Tibial nerve (tissue), 4 donors: ENCODE results near the gene KCNK3.

Experiments
- EP300 ChIP-seq, 2 donors: sonication (generic); formaldehyde crosslinking; IDR thresholded peaks; one replicate each; pipeline ENCODE4 v1.6.1; 2017; ENCODE audit warnings: antibody characterized with exemption in 2 of 2, mild to moderate bottlenecking in 1 of 2
- TF ChIP-seq, protein P1 (sequence below), 5 experiments: fragments of 200-600 bp in 3 of 5; fragments of 450-650 bp in 2 of 5; sonication (generic) in 3 of 5; IDR thresholded peaks; one replicate each; pipeline ENCODE4 v1.5.1; 2016 to 2019; ENCODE audit warnings: antibody characterized with exemption in 5 of 5, mild to moderate bottlenecking in 3 of 5, moderate library complexity in 2 of 5

DNA sequence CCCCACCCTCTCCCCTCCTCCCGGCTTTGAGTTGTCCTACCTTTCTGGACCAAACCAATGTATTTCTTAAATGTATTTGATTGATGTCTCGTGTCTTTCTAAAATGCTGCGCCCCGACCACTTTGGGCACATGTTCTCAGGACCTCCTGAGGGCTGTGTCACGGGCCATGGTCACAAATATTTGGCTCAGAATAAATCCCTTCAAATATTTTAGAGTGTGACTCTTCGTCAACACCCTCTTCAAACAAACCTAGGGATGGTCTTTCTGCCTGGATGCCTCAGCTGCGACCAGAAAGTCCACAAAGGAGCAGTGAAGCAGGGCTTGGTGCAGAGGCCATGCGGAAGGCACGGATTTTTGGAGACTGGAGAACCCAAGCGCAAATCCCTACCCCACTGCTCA is 70.5 kb downstream of the KCNK3 start:
- TF ChIP-seq, protein P1, sequence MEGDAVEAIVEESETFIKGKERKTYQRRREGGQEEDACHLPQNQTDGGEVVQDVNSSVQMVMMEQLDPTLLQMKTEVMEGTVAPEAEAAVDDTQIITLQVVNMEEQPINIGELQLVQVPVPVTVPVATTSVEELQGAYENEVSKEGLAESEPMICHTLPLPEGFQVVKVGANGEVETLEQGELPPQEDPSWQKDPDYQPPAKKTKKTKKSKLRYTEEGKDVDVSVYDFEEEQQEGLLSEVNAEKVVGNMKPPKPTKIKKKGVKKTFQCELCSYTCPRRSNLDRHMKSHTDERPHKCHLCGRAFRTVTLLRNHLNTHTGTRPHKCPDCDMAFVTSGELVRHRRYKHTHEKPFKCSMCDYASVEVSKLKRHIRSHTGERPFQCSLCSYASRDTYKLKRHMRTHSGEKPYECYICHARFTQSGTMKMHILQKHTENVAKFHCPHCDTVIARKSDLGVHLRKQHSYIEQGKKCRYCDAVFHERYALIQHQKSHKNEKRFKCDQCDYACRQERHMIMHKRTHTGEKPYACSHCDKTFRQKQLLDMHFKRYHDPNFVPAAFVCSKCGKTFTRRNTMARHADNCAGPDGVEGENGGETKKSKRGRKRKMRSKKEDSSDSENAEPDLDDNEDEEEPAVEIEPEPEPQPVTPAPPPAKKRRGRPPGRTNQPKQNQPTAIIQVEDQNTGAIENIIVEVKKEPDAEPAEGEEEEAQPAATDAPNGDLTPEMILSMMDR (IDR thresholded peaks at IDR 0.05): no peak
- TF ChIP-seq EP300 (IDR thresholded peaks at IDR 0.05): no peak
